ENCODE data around the gene B4GALNT4.
"Not testable (repeated sequence)": the region's sequence is repeated elsewhere in the genome, so short reads cannot be mapped to it uniquely, and the experiment has no call there.

- TF ChIP-seq CTCF (conservative IDR thresholded peaks at IDR 0.05; ENCODE audit: low read depth, low read length); CEBPB (IDR thresholded peaks at IDR 0.05; ENCODE audit: low read depth, low read length); RAD21 (IDR thresholded peaks at IDR 0.05; ENCODE audit: low read length); POLR2A (IDR thresholded peaks at IDR 0.05; ENCODE audit: low read depth, low read length); MAFK (IDR thresholded peaks at IDR 0.05; ENCODE audit: low read depth, low read length); USF2 (IDR thresholded peaks at IDR 0.05; ENCODE audit: low read depth, low read length); CHD1 (IDR thresholded peaks at IDR 0.05; ENCODE audit: low read depth, low read length); SMC3 (IDR thresholded peaks at IDR 0.05; ENCODE audit: low read depth, low read length); MXI1 (IDR thresholded peaks at IDR 0.05; ENCODE audit: borderline replicate concordance, low read depth, low read length); FOS (IDR thresholded peaks at IDR 0.05; ENCODE audit: low read depth, low read length): not testable (repeated sequence)
Measured at GRCh38 chr11:401196-401595, 31.9 kb downstream of the B4GALNT4 start.
